DND-41 (cell line): ENCODE data around the gene CHD9.

Experiments
- CTCF ChIP-seq: IDR thresholded peaks from 2 replicates; pipeline ENCODE4 v1.5.1; 2012; ENCODE audit warnings: borderline replicate concordance, low read length, moderate library complexity, mild to moderate bottlenecking; ENCODE audit not compliant: poor library complexity, severe bottlenecking; ENCODE audit errors: extremely low read depth
- EZH2 ChIP-seq: IDR thresholded peaks from 3 replicates; pipeline ENCODE4 v1.6.1; 2012; ENCODE audit warnings: borderline replicate concordance, low read depth, mild to moderate bottlenecking, moderate library complexity, low read length, inconsistent platforms; ENCODE audit not compliant: severe bottlenecking

- TF ChIP-seq CTCF = no peak
- TF ChIP-seq EZH2 = no peak
These were observed 114.0 kb downstream of the CHD9 start for GRCh38 chr16:53168744-53169143.
